Ovary (tissue), 3 donors: ENCODE measurements around the gene PPP2R3B.

Experiments
- EP300 ChIP-seq: sonication (generic); formaldehyde crosslinking; IDR thresholded peaks from one replicate; pipeline ENCODE4 v1.6.1; 2017; ENCODE audit warnings: antibody characterized with exemption
- POLR2A ChIP-seq: fragments of 450-650 bp; IDR thresholded peaks from one replicate; pipeline ENCODE4 v1.6.1; 2017; ENCODE audit warnings: antibody characterized with exemption, mild to moderate bottlenecking, moderate library complexity
- TF ChIP-seq, protein P1 (sequence below), 3 donors: fragments of 450-650 bp in 2 of 3; fragments of 200-600 bp in 1 of 3; IDR thresholded peaks; one replicate each; pipeline versions ENCODE4 v1.5.1 to v1.8.0; 2016 to 2022; ENCODE audit warnings: antibody characterized with exemption in 3 of 3, mild to moderate bottlenecking in 1 of 3
- donor health status: DM: no; HTN: no; CAD: no.

DNA sequence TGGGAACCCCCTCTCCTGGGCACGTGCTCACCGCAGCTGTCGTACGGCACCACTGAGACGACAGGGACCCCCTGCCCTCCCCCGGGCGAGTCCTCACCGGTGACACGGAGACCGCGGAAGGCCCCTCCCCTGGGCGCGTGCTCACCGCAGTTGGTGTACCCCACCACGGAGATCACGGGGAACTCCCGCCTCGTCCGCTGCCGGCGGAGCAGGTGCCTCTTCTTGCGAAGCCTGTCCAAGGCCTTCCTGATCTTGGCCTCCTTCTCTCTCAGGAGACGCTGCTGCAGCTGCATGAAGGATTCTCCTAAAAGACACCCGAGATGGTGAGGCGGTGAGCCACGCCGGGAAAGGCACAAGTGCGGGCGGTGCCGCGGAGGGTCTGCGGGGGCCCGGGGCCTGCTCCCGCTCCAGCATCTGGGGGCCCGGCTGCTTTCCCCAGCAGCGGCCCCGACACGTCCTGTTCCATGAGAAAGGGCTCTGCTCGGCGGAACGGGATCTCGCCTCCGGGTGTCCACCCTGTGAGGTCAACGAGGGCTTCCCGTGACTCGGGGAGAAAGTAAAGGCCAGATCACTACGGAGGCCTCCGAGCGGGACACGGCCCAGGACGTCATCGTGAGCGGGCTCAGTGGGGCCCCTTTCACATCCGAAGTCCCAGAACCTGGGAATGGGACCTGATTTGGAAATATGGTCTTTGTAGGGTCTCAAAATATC is 73.9 kb downstream of the PPP2R3B start:
- TF ChIP-seq EP300 (no peak), POLR2A (no peak)
- TF ChIP-seq, protein P1, sequence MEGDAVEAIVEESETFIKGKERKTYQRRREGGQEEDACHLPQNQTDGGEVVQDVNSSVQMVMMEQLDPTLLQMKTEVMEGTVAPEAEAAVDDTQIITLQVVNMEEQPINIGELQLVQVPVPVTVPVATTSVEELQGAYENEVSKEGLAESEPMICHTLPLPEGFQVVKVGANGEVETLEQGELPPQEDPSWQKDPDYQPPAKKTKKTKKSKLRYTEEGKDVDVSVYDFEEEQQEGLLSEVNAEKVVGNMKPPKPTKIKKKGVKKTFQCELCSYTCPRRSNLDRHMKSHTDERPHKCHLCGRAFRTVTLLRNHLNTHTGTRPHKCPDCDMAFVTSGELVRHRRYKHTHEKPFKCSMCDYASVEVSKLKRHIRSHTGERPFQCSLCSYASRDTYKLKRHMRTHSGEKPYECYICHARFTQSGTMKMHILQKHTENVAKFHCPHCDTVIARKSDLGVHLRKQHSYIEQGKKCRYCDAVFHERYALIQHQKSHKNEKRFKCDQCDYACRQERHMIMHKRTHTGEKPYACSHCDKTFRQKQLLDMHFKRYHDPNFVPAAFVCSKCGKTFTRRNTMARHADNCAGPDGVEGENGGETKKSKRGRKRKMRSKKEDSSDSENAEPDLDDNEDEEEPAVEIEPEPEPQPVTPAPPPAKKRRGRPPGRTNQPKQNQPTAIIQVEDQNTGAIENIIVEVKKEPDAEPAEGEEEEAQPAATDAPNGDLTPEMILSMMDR (IDR thresholded peaks at IDR 0.05), result no peak
